ENCODE measurements around the gene CCDC12.

GRCh38 chr3:47007482-47008233 is 31.1 kb upstream of the CCDC12 start:
- TF ChIP-seq CREB1 (IDR thresholded peaks at IDR 0.05) (no peak), CREB1 (CRISPR knock-in tag; IDR thresholded peaks at IDR 0.05) (no peak), ARID3B (CRISPR knock-in tag; IDR thresholded peaks at IDR 0.05; ENCODE audit: borderline replicate concordance) (no peak), EHMT2 (IDR thresholded peaks at IDR 0.05) (no peak), ZNF23 (CRISPR knock-in tag; IDR thresholded peaks at IDR 0.05) (no peak)
